ENCODE results near the gene CMIP. TPM values are rescaled to one million over a fixed set of nuclear protein-coding genes. Genes with fewer than 3 reads are reported as not detected.

The CMIP gene
- total and polyA plus RNA-seq, 10 of the 15 experiments (the other 5 are each of a cell fraction or from before 2014, with no cell fraction given), result 1.2 to 43.2 (median 4.4) TPM

GRCh38 chr16:81593481-81593880, 148.9 kb downstream of the CMIP start:
- POLR2A ChIA-PET, result no interaction called here
- Histone ChIP-seq H3K36me3 (ENCODE audit: control insufficient read depth in 2 of 2, insufficient read depth in 2 of 2, low read length in 1 of 2) (peaks cover 0 to 1% of the 10 kb centered on the region in 2 experiments; a peak in 3 of 4 replicates), H4K20me1 (ENCODE audit: control insufficient read depth, insufficient read depth) (no peaks in the 10 kb centered on the region; the same call in 1 of the 2 replicates), H3K27ac (ENCODE audit: control insufficient read depth, insufficient read depth) (no peak overlapping the region), H3K27me3 (replicated peaks in 1 of 2; ENCODE audit: control insufficient read depth in 2 of 2, insufficient read depth in 2 of 2, low read length in 1 of 2) (no peaks in the 10 kb centered on the region), H3K4me1 (ENCODE audit: control insufficient read depth, insufficient read depth, low read length) (no peaks in the 10 kb centered on the region), H3K9ac (ENCODE audit: control insufficient read depth, insufficient read depth, low read length) (no peak overlapping the region), H3K79me2 (ENCODE audit: control insufficient read depth, insufficient read depth, low read length) (no peaks in the 10 kb centered on the region; the same call in 1 of the 2 replicates), H3K4me2 (ENCODE audit: control insufficient read depth, insufficient read depth) (no peak overlapping the region), H2AFZ (ENCODE audit: control insufficient read depth, low read depth, low read length) (no peak overlapping the region), H3K4me3 (no peak overlapping the region), H3K9me3 (replicated peaks; ENCODE audit: control insufficient read depth, insufficient read depth, low read length) (no peaks in the 10 kb centered on the region)
- in situ Hi-C loops (cut with MboI) (no loop called here), intact Hi-C loops (cut with micrococcal nuclease; ENCODE audit: unreplicated experiment) (no loop called here)
- CTCF ChIA-PET, result interaction anchor here (0.7 kb wide), 1 partner anchor 97 kb away, joined by 3 read pairs; no protein-coding TSS in a partner anchor
- 91% methylated on average over 16 of the region's 16 CpGs for WGBS (ENCODE audit: insufficient coverage, insufficient replicate concordance, low lambda C conversion rate, missing lambda C conversion rate)
- SMC1A ChIA-PET (ENCODE audit: uncharacterized antibody, unreplicated experiment), result no interaction called here
- ATAC-seq (no peak), FAIRE-seq (no peak), DNase-seq (ENCODE audit: low read depth, low spot score) (no peak)
- TF ChIP-seq KLF5 (IDR thresholded peaks at IDR 0.05; ENCODE audit: partially characterized antibody), result no peak
- TF ChIP-seq WRNIP1 (IDR thresholded peaks at IDR 0.05; ENCODE audit: borderline replicate concordance, low read depth, low read length), result no peak
- no peak for TF ChIP-seq MEF2A (IDR thresholded peaks at IDR 0.05; ENCODE audit: insufficient read depth, low read depth, low read length)
- no peak for TF ChIP-seq TCF7 (IDR thresholded peaks at IDR 0.05; ENCODE audit: borderline replicate concordance)
- no peak for TF ChIP-seq LARP7 (IDR thresholded peaks at IDR 0.05)
- no peak for TF ChIP-seq RELA (IDR thresholded peaks at IDR 0.05; ENCODE audit: borderline replicate concordance, partially characterized antibody)
- no peak for TF ChIP-seq USF1 (IDR thresholded peaks at IDR 0.05; ENCODE audit: borderline replicate concordance, extremely low read length, insufficient read depth, low read depth, low read length)
- TF ChIP-seq, protein P1, sequence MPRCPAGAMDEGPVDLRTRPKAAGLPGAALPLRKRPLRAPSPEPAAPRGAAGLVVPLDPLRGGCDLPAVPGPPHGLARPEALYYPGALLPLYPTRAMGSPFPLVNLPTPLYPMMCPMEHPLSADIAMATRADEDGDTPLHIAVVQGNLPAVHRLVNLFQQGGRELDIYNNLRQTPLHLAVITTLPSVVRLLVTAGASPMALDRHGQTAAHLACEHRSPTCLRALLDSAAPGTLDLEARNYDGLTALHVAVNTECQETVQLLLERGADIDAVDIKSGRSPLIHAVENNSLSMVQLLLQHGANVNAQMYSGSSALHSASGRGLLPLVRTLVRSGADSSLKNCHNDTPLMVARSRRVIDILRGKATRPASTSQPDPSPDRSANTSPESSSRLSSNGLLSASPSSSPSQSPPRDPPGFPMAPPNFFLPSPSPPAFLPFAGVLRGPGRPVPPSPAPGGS (IDR thresholded peaks at IDR 0.05; ENCODE audit: borderline replicate concordance, insufficient read depth, low read depth, low read length, poor library complexity, severe bottlenecking), result no peak
- TF ChIP-seq IKZF2 (IDR thresholded peaks at IDR 0.05), result no peak
- TF ChIP-seq PAX8 (IDR thresholded peaks at IDR 0.05), result no peak
- TF ChIP-seq RCOR1 (conservative IDR thresholded peaks at IDR 0.05; ENCODE audit: low read depth, low read length), result no peak
- no peak for TF ChIP-seq SMC3 (IDR thresholded peaks at IDR 0.05; ENCODE audit: borderline replicate concordance, low read length)
- TF ChIP-seq, protein P2, sequence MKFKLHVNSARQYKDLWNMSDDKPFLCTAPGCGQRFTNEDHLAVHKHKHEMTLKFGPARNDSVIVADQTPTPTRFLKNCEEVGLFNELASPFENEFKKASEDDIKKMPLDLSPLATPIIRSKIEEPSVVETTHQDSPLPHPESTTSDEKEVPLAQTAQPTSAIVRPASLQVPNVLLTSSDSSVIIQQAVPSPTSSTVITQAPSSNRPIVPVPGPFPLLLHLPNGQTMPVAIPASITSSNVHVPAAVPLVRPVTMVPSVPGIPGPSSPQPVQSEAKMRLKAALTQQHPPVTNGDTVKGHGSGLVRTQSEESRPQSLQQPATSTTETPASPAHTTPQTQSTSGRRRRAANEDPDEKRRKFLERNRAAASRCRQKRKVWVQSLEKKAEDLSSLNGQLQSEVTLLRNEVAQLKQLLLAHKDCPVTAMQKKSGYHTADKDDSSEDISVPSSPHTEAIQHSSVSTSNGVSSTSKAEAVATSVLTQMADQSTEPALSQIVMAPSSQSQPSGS (IDR thresholded peaks at IDR 0.05; ENCODE audit: low read length), result no peak
- RAD21 ChIA-PET (ENCODE audit: unreplicated experiment), result no interaction called here
- BruUV-seq (replicated peaks), result no TSS peak

Measured in GM12878 (cell line).